ENCODE results near the gene SLC18A3.

Gene SLC18A3

DNA sequence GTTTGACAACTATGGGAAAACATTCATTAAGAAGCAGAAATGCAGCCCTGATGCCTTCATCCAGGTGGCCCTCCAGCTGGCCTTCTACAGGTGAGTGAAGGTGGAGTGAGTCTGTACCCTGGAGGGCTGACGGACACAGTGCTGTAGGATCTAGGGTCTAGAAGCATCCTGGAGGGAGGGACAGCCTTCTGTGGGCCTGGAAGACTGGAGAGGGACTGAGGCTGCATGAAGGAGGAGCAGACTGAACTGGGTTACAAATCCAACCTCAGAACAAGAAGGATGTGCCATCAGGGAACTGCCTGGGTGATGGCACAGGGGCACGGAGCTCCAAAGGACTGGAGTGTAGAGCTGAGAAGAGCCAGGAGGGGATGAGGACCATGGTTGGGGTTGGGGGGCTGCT lies 41.8 kb downstream of the SLC18A3 start:
- no peak for TF ChIP-seq NFIC (IDR thresholded peaks at IDR 0.05)
- TF ChIP-seq CREB1 (IDR thresholded peaks at IDR 0.05; ENCODE audit: low read depth), result no peak
- no peak for TF ChIP-seq ZBTB7A (IDR thresholded peaks at IDR 0.05; ENCODE audit: low read depth)
- TF ChIP-seq TAF1 (IDR thresholded peaks at IDR 0.05; ENCODE audit: low read depth), result no peak
- TF ChIP-seq TEAD4 (IDR thresholded peaks at IDR 0.05), result no peak
- no peak for TF ChIP-seq EGR1 (IDR thresholded peaks at IDR 0.05)
- TF ChIP-seq TCF12 (IDR thresholded peaks at IDR 0.05; ENCODE audit: low read depth), result no peak
- no peak for TF ChIP-seq CEBPB (IDR thresholded peaks at IDR 0.05)
- TF ChIP-seq FOXM1 (IDR thresholded peaks at IDR 0.05; ENCODE audit: borderline replicate concordance, low read depth), result no peak

DNA sequence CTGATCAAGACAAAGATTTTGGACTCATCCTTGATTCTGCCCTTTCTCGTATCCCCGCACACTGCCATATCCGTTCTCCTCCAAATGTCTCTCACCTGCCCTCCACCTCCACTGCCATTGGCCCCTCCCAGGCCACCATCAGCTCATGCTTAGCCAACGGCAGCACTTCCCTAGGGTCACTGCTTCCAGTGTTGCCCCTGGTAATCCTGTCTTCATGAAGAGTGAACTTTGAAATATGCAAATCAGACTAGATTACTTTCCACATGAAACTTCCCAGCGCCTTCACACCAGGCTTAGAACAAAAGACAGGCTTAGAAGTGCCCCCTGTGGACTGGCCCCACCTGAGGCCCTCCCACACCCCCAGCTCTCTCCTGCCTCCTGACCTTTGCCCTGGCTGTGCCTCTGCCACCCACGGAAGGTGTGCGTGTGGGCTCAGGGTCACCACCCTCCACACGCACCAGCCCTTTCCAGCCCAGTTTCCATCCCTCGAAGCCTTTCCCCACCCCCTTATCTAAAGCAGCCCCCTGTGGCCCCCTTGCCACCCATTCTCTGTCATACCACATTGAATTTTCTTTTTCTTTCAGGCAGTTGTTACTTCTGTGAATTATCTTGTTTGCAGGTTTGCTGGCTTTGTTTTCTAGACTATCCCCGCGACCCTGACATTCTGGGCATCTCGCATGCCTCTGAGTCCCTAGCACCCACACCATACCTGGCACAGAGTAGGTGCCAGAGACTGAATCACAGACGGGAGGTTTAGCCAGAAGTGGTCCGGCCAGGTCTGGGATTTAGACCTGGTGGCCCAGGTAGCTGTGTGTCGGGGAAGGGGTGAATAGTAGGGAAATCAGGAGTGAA lies 42.5 kb downstream of the SLC18A3 start:
- TF ChIP-seq TCF12 (IDR thresholded peaks at IDR 0.05; ENCODE audit: low read depth) (no peak), TAF1 (IDR thresholded peaks at IDR 0.05; ENCODE audit: low read depth) (no peak)

DNA sequence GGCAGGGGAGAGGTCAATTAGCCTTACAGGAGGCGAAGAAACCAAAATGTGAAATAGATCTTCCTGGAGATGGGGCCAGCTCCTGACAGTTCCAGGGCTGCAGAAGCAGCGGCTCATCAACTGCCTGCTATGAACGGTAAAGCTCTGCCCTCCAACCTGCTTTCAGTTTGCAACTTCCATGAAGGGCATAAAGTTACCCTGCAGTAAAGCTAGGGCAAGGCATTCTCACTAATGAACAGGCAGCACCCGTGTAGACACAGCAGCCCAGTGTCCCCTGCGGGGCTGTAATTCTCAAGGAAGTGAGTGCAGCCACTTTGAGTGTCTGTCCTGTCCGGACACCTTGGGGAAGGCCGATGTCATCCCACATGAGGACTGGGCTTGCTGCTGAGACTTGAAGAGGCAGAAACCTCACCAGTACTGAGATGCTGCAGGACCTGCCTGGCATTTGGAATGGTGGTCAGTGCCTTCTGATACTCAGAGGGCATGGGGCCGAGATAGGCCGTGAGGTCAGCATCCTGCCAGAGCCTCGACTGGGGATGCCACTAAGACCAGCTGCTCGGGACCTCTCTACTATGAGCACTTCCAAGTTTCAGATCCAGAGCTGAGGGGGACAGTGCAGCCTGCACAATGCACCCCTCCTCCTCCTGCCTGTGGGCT lies 43.3 kb downstream of the SLC18A3 start:
- TF ChIP-seq FOXM1 (IDR thresholded peaks at IDR 0.05; ENCODE audit: borderline replicate concordance, low read depth), result no peak
- TF ChIP-seq, protein P1, sequence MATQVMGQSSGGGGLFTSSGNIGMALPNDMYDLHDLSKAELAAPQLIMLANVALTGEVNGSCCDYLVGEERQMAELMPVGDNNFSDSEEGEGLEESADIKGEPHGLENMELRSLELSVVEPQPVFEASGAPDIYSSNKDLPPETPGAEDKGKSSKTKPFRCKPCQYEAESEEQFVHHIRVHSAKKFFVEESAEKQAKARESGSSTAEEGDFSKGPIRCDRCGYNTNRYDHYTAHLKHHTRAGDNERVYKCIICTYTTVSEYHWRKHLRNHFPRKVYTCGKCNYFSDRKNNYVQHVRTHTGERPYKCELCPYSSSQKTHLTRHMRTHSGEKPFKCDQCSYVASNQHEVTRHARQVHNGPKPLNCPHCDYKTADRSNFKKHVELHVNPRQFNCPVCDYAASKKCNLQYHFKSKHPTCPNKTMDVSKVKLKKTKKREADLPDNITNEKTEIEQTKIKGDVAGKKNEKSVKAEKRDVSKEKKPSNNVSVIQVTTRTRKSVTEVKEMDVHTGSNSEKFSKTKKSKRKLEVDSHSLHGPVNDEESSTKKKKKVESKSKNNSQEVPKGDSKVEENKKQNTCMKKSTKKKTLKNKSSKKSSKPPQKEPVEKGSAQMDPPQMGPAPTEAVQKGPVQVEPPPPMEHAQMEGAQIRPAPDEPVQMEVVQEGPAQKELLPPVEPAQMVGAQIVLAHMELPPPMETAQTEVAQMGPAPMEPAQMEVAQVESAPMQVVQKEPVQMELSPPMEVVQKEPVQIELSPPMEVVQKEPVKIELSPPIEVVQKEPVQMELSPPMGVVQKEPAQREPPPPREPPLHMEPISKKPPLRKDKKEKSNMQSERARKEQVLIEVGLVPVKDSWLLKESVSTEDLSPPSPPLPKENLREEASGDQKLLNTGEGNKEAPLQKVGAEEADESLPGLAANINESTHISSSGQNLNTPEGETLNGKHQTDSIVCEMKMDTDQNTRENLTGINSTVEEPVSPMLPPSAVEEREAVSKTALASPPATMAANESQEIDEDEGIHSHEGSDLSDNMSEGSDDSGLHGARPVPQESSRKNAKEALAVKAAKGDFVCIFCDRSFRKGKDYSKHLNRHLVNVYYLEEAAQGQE (IDR thresholded peaks at IDR 0.05; ENCODE audit: low read depth), result no peak
- no peak for TF ChIP-seq TAF1 (IDR thresholded peaks at IDR 0.05; ENCODE audit: low read depth)
- no peak for TF ChIP-seq EP300 (IDR thresholded peaks at IDR 0.05; ENCODE audit: borderline replicate concordance)

DNA sequence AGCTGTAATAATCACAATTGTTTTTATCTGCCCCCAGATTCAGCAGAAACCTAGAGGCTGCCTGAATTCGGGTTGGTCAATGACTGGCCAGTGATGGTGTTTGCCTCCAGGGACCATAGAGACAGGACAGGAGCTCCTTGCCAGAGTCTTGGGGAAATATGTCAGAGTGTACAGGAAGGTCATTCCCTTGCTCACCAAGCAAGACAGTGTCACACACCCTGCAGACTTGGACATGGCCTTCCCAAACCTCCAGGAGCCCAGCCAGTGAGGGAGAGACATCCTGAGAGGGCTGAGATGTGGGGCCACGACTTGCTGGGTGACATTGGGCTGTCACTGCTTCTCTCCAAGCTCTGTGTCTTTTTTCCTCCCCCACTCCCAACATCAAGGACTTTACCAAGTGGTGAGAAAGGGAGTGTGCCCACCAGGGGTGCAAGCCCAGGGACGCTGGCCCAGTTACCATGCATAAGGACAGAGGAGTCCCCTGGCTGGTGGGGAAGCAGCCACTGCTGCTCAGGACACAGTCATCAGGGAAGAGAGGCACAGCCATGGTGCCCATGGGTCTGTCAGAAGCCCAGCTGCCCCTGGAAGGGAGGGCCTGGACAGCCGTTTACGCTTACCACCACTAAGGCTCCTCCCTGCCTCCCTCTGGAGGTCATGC lies 44.1 kb downstream of the SLC18A3 start:
- no peak for TF ChIP-seq EP300 (IDR thresholded peaks at IDR 0.05; ENCODE audit: borderline replicate concordance)
- no peak for TF ChIP-seq FOXM1 (IDR thresholded peaks at IDR 0.05; ENCODE audit: borderline replicate concordance, low read depth)
- no peak for TF ChIP-seq RAD21 (IDR thresholded peaks at IDR 0.05; ENCODE audit: low read depth)
- no peak for TF ChIP-seq TAF1 (IDR thresholded peaks at IDR 0.05; ENCODE audit: low read depth)
- TF ChIP-seq EGR1 (IDR thresholded peaks at IDR 0.05), result no peak
- TF ChIP-seq NFIC (IDR thresholded peaks at IDR 0.05), result no peak
- TF ChIP-seq, protein P2, sequence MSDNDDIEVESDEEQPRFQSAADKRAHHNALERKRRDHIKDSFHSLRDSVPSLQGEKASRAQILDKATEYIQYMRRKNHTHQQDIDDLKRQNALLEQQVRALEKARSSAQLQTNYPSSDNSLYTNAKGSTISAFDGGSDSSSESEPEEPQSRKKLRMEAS (IDR thresholded peaks at IDR 0.05), result no peak
- TF ChIP-seq CEBPB (IDR thresholded peaks at IDR 0.05), result no peak
- TF ChIP-seq TCF12 (IDR thresholded peaks at IDR 0.05; ENCODE audit: low read depth), result no peak
- TF ChIP-seq, protein P1 (IDR thresholded peaks at IDR 0.05; ENCODE audit: low read depth), result no peak
- TF ChIP-seq, protein P3, sequence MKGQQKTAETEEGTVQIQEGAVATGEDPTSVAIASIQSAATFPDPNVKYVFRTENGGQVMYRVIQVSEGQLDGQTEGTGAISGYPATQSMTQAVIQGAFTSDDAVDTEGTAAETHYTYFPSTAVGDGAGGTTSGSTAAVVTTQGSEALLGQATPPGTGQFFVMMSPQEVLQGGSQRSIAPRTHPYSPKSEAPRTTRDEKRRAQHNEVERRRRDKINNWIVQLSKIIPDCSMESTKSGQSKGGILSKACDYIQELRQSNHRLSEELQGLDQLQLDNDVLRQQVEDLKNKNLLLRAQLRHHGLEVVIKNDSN (IDR thresholded peaks at IDR 0.05), result no peak
- TF ChIP-seq CREB1 (IDR thresholded peaks at IDR 0.05; ENCODE audit: low read depth), result no peak
- no peak for TF ChIP-seq ZBTB7A (IDR thresholded peaks at IDR 0.05; ENCODE audit: low read depth)
- TF ChIP-seq YY1 (IDR thresholded peaks at IDR 0.05; ENCODE audit: low read depth), result no peak
- TF ChIP-seq TEAD4 (IDR thresholded peaks at IDR 0.05), result no peak

DNA sequence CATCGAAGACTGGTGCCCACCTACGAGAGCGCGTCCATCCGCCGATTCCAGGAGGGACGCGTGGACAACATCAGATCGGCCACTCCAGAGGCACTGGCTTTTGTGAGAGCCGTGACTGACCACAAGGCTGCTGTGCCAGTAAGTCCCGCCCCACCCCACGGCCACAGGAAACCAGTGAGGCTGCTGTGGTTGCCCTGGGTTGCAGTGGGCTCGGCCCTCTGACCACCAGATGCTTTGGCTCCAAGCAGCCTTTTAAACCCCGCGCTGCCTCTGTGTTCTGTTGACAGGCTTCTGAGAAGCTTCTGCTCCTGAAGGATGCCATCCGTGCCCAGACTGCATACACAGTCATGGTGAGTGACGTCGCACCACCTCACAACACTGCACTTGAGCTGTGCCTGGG lies 45.0 kb downstream of the SLC18A3 start:
- TF ChIP-seq, protein P3 (IDR thresholded peaks at IDR 0.05), result no peak
- TF ChIP-seq EP300 (IDR thresholded peaks at IDR 0.05; ENCODE audit: borderline replicate concordance), result no peak
- TF ChIP-seq CREB1 (IDR thresholded peaks at IDR 0.05; ENCODE audit: low read depth), result no peak
- no peak for TF ChIP-seq FOXM1 (IDR thresholded peaks at IDR 0.05; ENCODE audit: borderline replicate concordance, low read depth)
- TF ChIP-seq TCF12 (IDR thresholded peaks at IDR 0.05; ENCODE audit: low read depth), result no peak
- TF ChIP-seq CEBPB (IDR thresholded peaks at IDR 0.05), result no peak
- TF ChIP-seq YY1 (IDR thresholded peaks at IDR 0.05; ENCODE audit: low read depth), result no peak
- TF ChIP-seq RAD21 (IDR thresholded peaks at IDR 0.05; ENCODE audit: low read depth), result no peak
- TF ChIP-seq, protein P2 (IDR thresholded peaks at IDR 0.05), result no peak
- TF ChIP-seq, protein P1 (IDR thresholded peaks at IDR 0.05; ENCODE audit: low read depth), result no peak
- TF ChIP-seq ZBTB7A (IDR thresholded peaks at IDR 0.05; ENCODE audit: low read depth), result no peak
- TF ChIP-seq TAF1 (IDR thresholded peaks at IDR 0.05; ENCODE audit: low read depth), result no peak
- TF ChIP-seq NFIC (IDR thresholded peaks at IDR 0.05), result no peak
- no peak for TF ChIP-seq TEAD4 (IDR thresholded peaks at IDR 0.05)
- no peak for TF ChIP-seq EGR1 (IDR thresholded peaks at IDR 0.05)
